CD4-positive, alpha-beta memory T cell (primary cell): ENCODE results near the gene ZIM2. TPM values are rescaled to one million over a fixed set of nuclear protein-coding genes. Genes with fewer than 3 reads are reported as not detected.

Experiments
- CTCF ChIA-PET: fragments of 350-600 bp; sonication (Branson Sonifier 250); formaldehyde crosslinking; loops from one replicate; lab custom pipeline; 2021; ENCODE audit warnings: inconsistent platforms; ENCODE audit not compliant: partially characterized antibody; lab: Charles Lee
- POLR2A ChIA-PET: fragments of 350-600 bp; sonication (Branson Sonifier 250); formaldehyde crosslinking; loops from one replicate; lab custom pipeline; 2021; ENCODE audit not compliant: partially characterized antibody; lab: Charles Lee
- DNase-seq, 5 donors: peaks; one replicate each; pipeline versions ENCODE4 v3.0.0 to v3.0.0-alpha.2; 2020 to 2022; ENCODE audit warnings: mixed read lengths in 1 of 5
- H3K27ac ChIP-seq: one replicate; pipeline ENCODE4 v1.7.0; 2013; ENCODE audit warnings: low read depth, low read length
- H3K27me3 ChIP-seq: 2 replicates; pipeline ENCODE4 v1.7.0; 2013; ENCODE audit warnings: mild to moderate bottlenecking, low read length, moderate library complexity; ENCODE audit not compliant: insufficient read depth
- H3K36me3 ChIP-seq: 2 replicates; pipeline ENCODE4 v1.7.0; 2013; ENCODE audit warnings: mild to moderate bottlenecking, low read length, moderate library complexity; ENCODE audit not compliant: insufficient read depth
- H3K4me1 ChIP-seq: 2 replicates; pipeline ENCODE4 v1.7.0; 2013; ENCODE audit warnings: mild to moderate bottlenecking, low read length, moderate library complexity; ENCODE audit not compliant: insufficient read depth
- H3K4me3 ChIP-seq, 2 donors: one replicate each; pipeline ENCODE4 v1.7.0; 2013; ENCODE audit warnings: low read length in 2 of 2, mild to moderate bottlenecking in 1 of 2
- H3K9me3 ChIP-seq, 2 donors: one replicate each; pipeline ENCODE4 v1.7.0; 2013; ENCODE audit warnings: low read length in 2 of 2, control low read depth in 1 of 2; ENCODE audit not compliant: control insufficient read depth in 1 of 2
- H3K27ac Mint-ChIP-seq, 7 donors: one replicate each; pipeline ENCODE4 v1.8.0; 2020 to 2021; ENCODE audit warnings: mixed read lengths in 7 of 7, mild to moderate bottlenecking in 6 of 7, inconsistent platforms in 3 of 7, moderate library complexity in 3 of 7
- H3K27me3 Mint-ChIP-seq, 2 donors: one replicate each; pipeline ENCODE4 v1.8.0; 2020 to 2021; ENCODE audit warnings: mixed read lengths in 2 of 2
- H3K36me3 Mint-ChIP-seq, 2 donors: one replicate each; pipeline ENCODE4 v1.8.0; 2020 to 2021; ENCODE audit warnings: mixed read lengths in 2 of 2, inconsistent platforms in 1 of 2, mild to moderate bottlenecking in 1 of 2
- H3K4me1 Mint-ChIP-seq, 4 donors: one replicate each; pipeline ENCODE4 v1.8.0; 2020 to 2021; ENCODE audit warnings: mixed read lengths in 4 of 4, mild to moderate bottlenecking in 1 of 4
- H3K4me3 Mint-ChIP-seq, 8 donors: one replicate each; pipeline ENCODE4 v1.8.0; 2020 to 2021; ENCODE audit warnings: mixed read lengths in 8 of 8, mild to moderate bottlenecking in 7 of 8, moderate library complexity in 6 of 8, inconsistent platforms in 3 of 8
- H3K9me3 Mint-ChIP-seq, 8 donors: one replicate each; pipeline ENCODE4 v1.8.0; 2020 to 2021; ENCODE audit warnings: mixed read lengths in 8 of 8, mild to moderate bottlenecking in 5 of 8, inconsistent platforms in 3 of 8, moderate library complexity in 1 of 8
- intact Hi-C: fragments of 100-400 bp; cut with micrococcal nuclease; formaldehyde crosslinking; loops from one replicate; pipeline ENCODE4 v1.15.1; 2023
- polyA plus RNA-seq, 2 donors: library from polyadenylated mRNA; unstranded; fragments of 300-500 nt; fragmentation: Illumina TruSeq; gene quantifications; one replicate each; pipeline ENCODE4 v1.2.3, GENCODE V29; 2021
- total RNA-seq, 2 experiments: library from RNA; stranded (reverse); gene quantifications; one replicate each; pipeline ENCODE4 v1.2.3, GENCODE V29; 2021

Gene ZIM2
- total and polyA plus RNA-seq, 4 experiments from 2014 or later = not detected

- Mint-ChIP-seq H3K9me3 (peaks cover 0 to 73% (median 28%) of the 10 kb centered on the region in 8 donors), H3K36me3 (peaks cover 0 to 2% of the 10 kb centered on the region in 2 donors), H3K4me1 (no peaks in the 10 kb centered on the region), H3K4me3 (no peak overlapping the region), H3K27me3 (no peaks in the 10 kb centered on the region), H3K27ac (no peak overlapping the region)
- Histone ChIP-seq H3K27me3 (no peaks in the 10 kb centered on the region), H3K4me3 (no peak overlapping the region), H3K36me3 (no peaks in the 10 kb centered on the region), H3K9me3 (peaks cover 0 to 8% of the 10 kb centered on the region in 2 donors), H3K4me1 (no peaks in the 10 kb centered on the region), H3K27ac (no peak overlapping the region)
- CTCF ChIA-PET = no interaction called here
- DNase-seq = no peak
- POLR2A ChIA-PET = no interaction called here
- intact Hi-C loops = no loop called here
Observed at GRCh38 chr19:56823417-56823816, 17.1 kb downstream of the ZIM2 start.

GRCh38 chr19:56822755-56823154 is 17.8 kb downstream of the ZIM2 start:
- Mint-ChIP-seq H3K9me3 (peaks cover 2 to 75% (median 31%) of the 10 kb centered on the region in 8 donors), H3K4me3 (no peak overlapping the region), H3K27ac (no peak overlapping the region), H3K36me3 (peaks cover 0 to 4% of the 10 kb centered on the region in 2 donors), H3K4me1 (no peaks in the 10 kb centered on the region), H3K27me3 (no peaks in the 10 kb centered on the region)
- no peaks in the 10 kb centered on the region for H3K4me1 ChIP-seq
- H3K36me3 ChIP-seq = no peaks in the 10 kb centered on the region
- H3K9me3 ChIP-seq = peaks cover 0 to 8% of the 10 kb centered on the region in 2 donors
- CTCF ChIA-PET = no interaction called here
- no peak for DNase-seq
- no peaks in the 10 kb centered on the region for H3K27me3 ChIP-seq
- intact Hi-C loops = no loop called here
- POLR2A ChIA-PET = no interaction called here
- no peak overlapping the region for H3K27ac ChIP-seq
- no peak overlapping the region for H3K4me3 ChIP-seq

DNA sequence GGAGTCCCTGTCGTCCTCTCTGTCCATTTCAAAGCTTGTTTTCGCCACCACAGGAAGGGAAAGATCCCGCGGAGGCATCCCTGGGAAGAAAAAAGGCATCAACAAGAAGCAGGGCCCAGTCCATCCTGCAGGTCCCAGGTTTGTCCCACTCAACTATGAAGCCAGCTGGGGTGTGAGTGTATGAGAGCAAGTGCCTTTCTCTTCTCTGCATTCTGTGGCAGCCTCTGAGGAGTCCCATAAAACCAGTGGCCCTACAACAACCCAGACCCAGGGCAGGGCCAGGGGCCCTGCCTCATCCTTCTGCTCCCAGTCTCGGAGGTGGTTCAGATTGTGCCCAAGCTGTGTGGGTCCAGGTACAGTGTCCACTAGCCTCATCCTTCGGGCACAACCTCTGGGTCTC is 18.9 kb downstream of the ZIM2 start:
- Mint-ChIP-seq H3K4me1 (no peaks in the 10 kb centered on the region), H3K27ac (no peak overlapping the region), H3K9me3 (peaks cover 2 to 74% (median 38%) of the 10 kb centered on the region in 8 donors), H3K4me3 (no peak overlapping the region), H3K36me3 (peaks cover 0 to 4% of the 10 kb centered on the region in 2 donors), H3K27me3 (no peaks in the 10 kb centered on the region)
- no peak overlapping the region for H3K4me3 ChIP-seq
- peaks cover 0 to 11% of the 10 kb centered on the region in 2 donors for H3K9me3 ChIP-seq
- no peaks in the 10 kb centered on the region for H3K27me3 ChIP-seq
- no peak overlapping the region for H3K27ac ChIP-seq
- DNase-seq = no peak
- H3K36me3 ChIP-seq = no peaks in the 10 kb centered on the region
- CTCF ChIA-PET = no interaction called here
- intact Hi-C loops = no loop called here
- no peaks in the 10 kb centered on the region for H3K4me1 ChIP-seq
- POLR2A ChIA-PET = no interaction called here

DNA sequence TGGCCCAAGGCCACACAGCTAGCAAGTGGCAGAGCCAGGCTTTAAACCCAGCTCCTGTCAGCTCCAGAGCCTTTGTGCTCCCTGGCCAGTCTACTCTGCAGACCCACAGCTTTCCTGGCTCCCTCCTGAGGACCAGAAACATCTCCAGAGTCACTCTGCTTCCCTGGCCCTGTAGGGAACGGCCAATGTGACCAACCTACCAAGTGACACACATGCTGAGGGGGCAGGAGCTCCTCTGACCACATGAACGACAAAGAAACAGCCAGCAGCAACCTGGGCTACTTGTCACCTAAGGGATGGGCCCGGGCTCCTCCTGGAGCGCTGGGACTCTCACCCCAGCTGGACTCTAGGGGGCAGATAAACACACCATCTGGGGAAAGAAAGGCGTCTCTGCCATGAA is 19.3 kb downstream of the ZIM2 start:
- POLR2A ChIA-PET = no interaction called here
- no peak for DNase-seq
- H3K27ac Mint-ChIP-seq = no peak overlapping the region
- intact Hi-C loops = no loop called here
- H3K36me3 Mint-ChIP-seq = peaks cover 0 to 4% of the 10 kb centered on the region in 2 donors
- Histone ChIP-seq H3K4me3 (no peak overlapping the region), H3K27me3 (no peaks in the 10 kb centered on the region), H3K4me1 (no peaks in the 10 kb centered on the region), H3K36me3 (no peaks in the 10 kb centered on the region), H3K27ac (no peak overlapping the region), H3K9me3 (peaks cover 0 to 12% of the 10 kb centered on the region in 2 donors)
- CTCF ChIA-PET = no interaction called here
- H3K27me3 Mint-ChIP-seq = no peaks in the 10 kb centered on the region
- H3K4me1 Mint-ChIP-seq = no peaks in the 10 kb centered on the region
- peaks cover 2 to 77% (median 42%) of the 10 kb centered on the region in 8 donors for H3K9me3 Mint-ChIP-seq
- H3K4me3 Mint-ChIP-seq = no peak overlapping the region

- intact Hi-C loops = no loop called here
- Histone ChIP-seq H3K9me3 (peaks cover 0 to 9% of the 10 kb centered on the region in 2 donors), H3K36me3 (no peaks in the 10 kb centered on the region), H3K4me1 (no peaks in the 10 kb centered on the region), H3K27me3 (no peaks in the 10 kb centered on the region), H3K4me3 (no peak overlapping the region), H3K27ac (no peak overlapping the region)
- Mint-ChIP-seq H3K27me3 (no peaks in the 10 kb centered on the region), H3K27ac (no peak overlapping the region), H3K36me3 (peaks cover 0 to 4% of the 10 kb centered on the region in 2 donors), H3K9me3 (peaks cover 6 to 75% (median 41%) of the 10 kb centered on the region in 8 donors), H3K4me1 (no peaks in the 10 kb centered on the region), H3K4me3 (no peak overlapping the region)
- POLR2A ChIA-PET = no interaction called here
- CTCF ChIA-PET = no interaction called here
- no peak for DNase-seq
Observed at GRCh38 chr19:56819166-56819565, 21.4 kb downstream of the ZIM2 start.

DNA sequence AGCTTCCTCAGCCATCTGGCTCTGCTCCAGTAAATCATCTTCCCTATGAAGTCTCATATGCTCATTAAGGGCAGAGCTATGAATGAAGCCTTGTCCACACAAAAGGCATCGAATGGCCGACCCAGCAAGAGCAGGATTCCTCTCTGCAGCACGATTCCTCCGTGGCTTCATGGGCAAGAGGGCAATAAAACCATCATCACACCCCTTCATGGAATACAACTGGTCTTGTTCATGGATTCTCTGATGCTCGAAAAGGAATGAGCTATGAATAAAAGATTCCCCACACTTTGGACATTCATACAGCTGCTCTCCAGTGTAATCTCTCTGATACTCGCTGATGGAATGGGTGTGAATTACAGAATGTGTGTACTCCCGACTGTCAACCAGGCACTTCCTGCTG is 25.9 kb downstream of the ZIM2 start:
- H3K4me1 ChIP-seq = no peaks in the 10 kb centered on the region
- no peak for DNase-seq
- H3K4me1 Mint-ChIP-seq = no peaks in the 10 kb centered on the region
- no peaks in the 10 kb centered on the region for H3K36me3 ChIP-seq
- H3K27ac Mint-ChIP-seq = no peak overlapping the region
- H3K9me3 Mint-ChIP-seq = peaks cover 9 to 77% (median 35%) of the 10 kb centered on the region in 8 donors
- peaks cover 0 to 3% of the 10 kb centered on the region in 2 donors for H3K36me3 Mint-ChIP-seq
- intact Hi-C loops = no loop called here
- peaks cover 0 to 5% of the 10 kb centered on the region in 2 donors for H3K9me3 ChIP-seq
- ChIA-PET POLR2A (no interaction called here), CTCF (no interaction called here)
- no peak overlapping the region for H3K4me3 Mint-ChIP-seq
- H3K27me3 ChIP-seq = no peaks in the 10 kb centered on the region
- H3K4me3 ChIP-seq = no peak overlapping the region
- H3K27me3 Mint-ChIP-seq = no peaks in the 10 kb centered on the region
- H3K27ac ChIP-seq = no peak overlapping the region

DNA sequence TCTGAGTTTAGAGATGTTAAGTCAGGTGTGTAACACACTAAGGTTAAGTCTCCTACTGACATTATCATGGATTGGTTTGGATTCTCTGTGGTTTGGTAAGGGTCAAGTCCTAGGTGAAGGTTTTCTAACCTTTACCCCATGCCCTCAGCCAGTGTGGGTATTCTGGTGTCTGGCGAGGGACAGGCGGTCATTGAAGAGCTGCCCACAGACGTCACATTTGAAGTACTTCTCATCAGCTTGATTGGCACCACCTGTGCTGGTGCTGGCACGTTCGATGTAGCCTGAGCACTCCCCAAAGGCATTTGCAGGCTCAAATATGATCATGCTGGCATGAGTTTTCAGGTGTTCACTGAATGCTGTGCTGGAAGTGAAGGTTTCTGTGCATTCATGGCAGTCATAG is 27.0 kb downstream of the ZIM2 start:
- H3K27me3 Mint-ChIP-seq = no peaks in the 10 kb centered on the region
- POLR2A ChIA-PET = no interaction called here
- H3K9me3 Mint-ChIP-seq = peaks cover 12 to 77% (median 31%) of the 10 kb centered on the region in 8 donors

GRCh38 chr19:56811480-56811879 is 29.0 kb downstream of the ZIM2 start:
- no peak for DNase-seq
- no peak overlapping the region for H3K4me3 Mint-ChIP-seq

More for the DNA sequence above, 27.0 kb downstream of the ZIM2 start:
- H3K36me3 Mint-ChIP-seq = peaks cover 0 to 3% of the 10 kb centered on the region in 2 donors
- Histone ChIP-seq H3K36me3 (no peaks in the 10 kb centered on the region), H3K4me1 (no peaks in the 10 kb centered on the region), H3K27me3 (no peaks in the 10 kb centered on the region), H3K27ac (no peak overlapping the region), H3K9me3 (peaks cover 0 to 5% of the 10 kb centered on the region in 2 donors), H3K4me3 (no peak overlapping the region)
- intact Hi-C loops = no loop called here
- H3K4me1 Mint-ChIP-seq = no peaks in the 10 kb centered on the region
- H3K27ac Mint-ChIP-seq = no peak overlapping the region
- no peak for DNase-seq
- CTCF ChIA-PET = no interaction called here
- H3K4me3 Mint-ChIP-seq = no peak overlapping the region

More at GRCh38 chr19:56811480-56811879, 29.0 kb downstream of the ZIM2 start:
- Mint-ChIP-seq H3K9me3 (peaks cover 10 to 74% (median 30%) of the 10 kb centered on the region in 8 donors), H3K4me1 (no peaks in the 10 kb centered on the region), H3K27me3 (no peaks in the 10 kb centered on the region), H3K36me3 (peaks cover 0 to 1% of the 10 kb centered on the region in 2 donors), H3K27ac (no peak overlapping the region)
- H3K27me3 ChIP-seq = no peaks in the 10 kb centered on the region
- no peaks in the 10 kb centered on the region for H3K36me3 ChIP-seq
- intact Hi-C loops = no loop called here
- H3K4me1 ChIP-seq = no peaks in the 10 kb centered on the region
- H3K9me3 ChIP-seq = peaks cover 0 to 4% of the 10 kb centered on the region in 2 donors
- ChIA-PET POLR2A (no interaction called here), CTCF (no interaction called here)
- H3K4me3 ChIP-seq = no peak overlapping the region
- H3K27ac ChIP-seq = no peak overlapping the region
